PC-9 (cell line): ENCODE measurements around the gene ITGBL1. TPM values are rescaled to one million over a fixed set of nuclear protein-coding genes. Genes with fewer than 3 reads are reported as not detected.

Experiments
- BruUV-seq: library from RNA; stranded (reverse); fragments of 400-500 nt; replicated peaks from 2 replicates; lab custom pipeline; 2021; lab: Mats Ljungman, UMichigan
- CTCF ChIA-PET: fragments of 300-600 bp; sonication (Branson Sonifier 250); formaldehyde crosslinking; loops from one replicate; lab custom pipeline; 2022; ENCODE audit warnings: antibody characterized with exemption; lab: Charles Lee
- POLR2A ChIA-PET: fragments of 300-600 bp; sonication (Branson Sonifier 250); formaldehyde crosslinking; loops from one replicate; lab custom pipeline; 2022; ENCODE audit warnings: antibody characterized with exemption; ENCODE audit not compliant: unreplicated experiment; lab: Charles Lee
- DNase-seq, 2 experiments: peaks; one replicate each; pipeline versions ENCODE4 v3.0.0 to v3.0.0-alpha.2; 2015 to 2022; ENCODE audit warnings: mixed read lengths in 1 of 2
- H2AFZ ChIP-seq: fragments of 200-600 bp; sonication (generic); 2 replicates; pipeline ENCODE4 v1.8.1; 2017; ENCODE audit warnings: antibody characterized with exemption
- H3F3A ChIP-seq: fragments of 200-600 bp; sonication (generic); 2 replicates; pipeline ENCODE4 v1.8.1; 2017; ENCODE audit warnings: antibody characterized with exemption, mild to moderate bottlenecking, low read depth; ENCODE audit not compliant: insufficient read depth
- H3K27ac ChIP-seq: fragments of 200-600 bp; sonication (generic); 2 replicates; pipeline ENCODE4 v1.6.1; 2016; ENCODE audit warnings: mixed run types
- H3K27me3 ChIP-seq: fragments of 200-600 bp; sonication (generic); 2 replicates; pipeline ENCODE4 v1.6.1; 2016; ENCODE audit warnings: low read depth, mixed run types; ENCODE audit not compliant: insufficient read depth
- H3K36me3 ChIP-seq: fragments of 200-600 bp; sonication (generic); 2 replicates; pipeline ENCODE4 v1.6.1; 2016; ENCODE audit warnings: low read depth, mixed run types
- H3K4me1 ChIP-seq: fragments of 200-600 bp; sonication (generic); replicated peaks from 2 replicates; pipeline ENCODE4 v1.6.1; 2016; ENCODE audit warnings: mixed run types; ENCODE audit not compliant: insufficient read depth
- H3K4me2 ChIP-seq: fragments of 200-600 bp; sonication (generic); 2 replicates; pipeline ENCODE4 v1.6.1; 2017; ENCODE audit warnings: mixed run types
- H3K4me3 ChIP-seq: fragments of 200-600 bp; sonication (generic); 2 replicates; pipeline ENCODE4 v1.6.1; 2016; ENCODE audit warnings: mixed run types
- H3K79me2 ChIP-seq: fragments of 200-600 bp; sonication (generic); 2 replicates; pipeline ENCODE4 v1.6.1; 2017; ENCODE audit warnings: low read depth, mixed run types
- H3K9me2 ChIP-seq: fragments of 200-600 bp; sonication (generic); 2 replicates; pipeline ENCODE4 v1.8.1; 2017; ENCODE audit warnings: mild to moderate bottlenecking; ENCODE audit not compliant: insufficient read depth
- H3K9me3 ChIP-seq: fragments of 200-600 bp; sonication (generic); 2 replicates; pipeline ENCODE4 v1.8.1; 2016; ENCODE audit warnings: low read depth; ENCODE audit not compliant: insufficient read depth
- H4K20me1 ChIP-seq: fragments of 200-600 bp; sonication (generic); 2 replicates; pipeline ENCODE4 v1.8.1; 2017; ENCODE audit not compliant: insufficient read depth
- EZH2 ChIP-seq: fragments of 200-600 bp; sonication (generic); IDR thresholded peaks from 2 replicates; pipeline ENCODE4 v1.8.0; 2017; ENCODE audit warnings: antibody characterized with exemption, low read depth
- intact Hi-C: fragments of 100-400 bp; cut with micrococcal nuclease; formaldehyde crosslinking; loops from one replicate; pipeline ENCODE4 v1.10.0; 2022; ENCODE audit not compliant: unreplicated experiment
- total RNA-seq: library from RNA; stranded (reverse); gene quantifications from 2 replicates; pipeline ENCODE4 v1.2.3, GENCODE V29; 2021
- TF ChIP-seq, protein P1 (sequence below): fragments of 200-600 bp; sonication (generic); conservative IDR thresholded peaks from 2 replicates; pipeline ENCODE4 v1.6.1; 2017; ENCODE audit warnings: mixed run types, antibody characterized with exemption, mild to moderate bottlenecking, moderate library complexity

ITGBL1 gene
- total RNA-seq, 1 experiment from 2014 or later: 52.5 TPM

- Histone ChIP-seq H3K9me2 (no peaks in the 10 kb centered on the region), H3K9me3 (no peaks in the 10 kb centered on the region), H3F3A (peaks cover 10% of the 10 kb centered on the region; the same call in 1 of the 2 replicates), H3K27ac (no peak overlapping the region), H4K20me1 (no peaks in the 10 kb centered on the region), H3K36me3 (peaks cover 13% of the 10 kb centered on the region; the same call in 1 of the 2 replicates), H3K27me3 (no peaks in the 10 kb centered on the region), H3K79me2 (0 out of 2 replicates have a peak, but pooled peaks cover 6% of the 10 kb centered on the region), H2AFZ (no peak overlapping the region), H3K4me1 (peaks cover 24% of the 10 kb centered on the region), H3K4me3 (no peak overlapping the region), H3K4me2 (no peak overlapping the region)
- ChIA-PET POLR2A (no interaction called here), CTCF (interaction anchor here (0.6 kb wide), 1 partner anchor 213 kb away, joined by 3 read pairs; no protein-coding TSS in a partner anchor)
- intact Hi-C loops: loop anchor here (2.0 to 5.0 kb wide), 2 partner anchors 43 to 125 kb away; no protein-coding TSS in a partner anchor
- TF ChIP-seq, protein P1, sequence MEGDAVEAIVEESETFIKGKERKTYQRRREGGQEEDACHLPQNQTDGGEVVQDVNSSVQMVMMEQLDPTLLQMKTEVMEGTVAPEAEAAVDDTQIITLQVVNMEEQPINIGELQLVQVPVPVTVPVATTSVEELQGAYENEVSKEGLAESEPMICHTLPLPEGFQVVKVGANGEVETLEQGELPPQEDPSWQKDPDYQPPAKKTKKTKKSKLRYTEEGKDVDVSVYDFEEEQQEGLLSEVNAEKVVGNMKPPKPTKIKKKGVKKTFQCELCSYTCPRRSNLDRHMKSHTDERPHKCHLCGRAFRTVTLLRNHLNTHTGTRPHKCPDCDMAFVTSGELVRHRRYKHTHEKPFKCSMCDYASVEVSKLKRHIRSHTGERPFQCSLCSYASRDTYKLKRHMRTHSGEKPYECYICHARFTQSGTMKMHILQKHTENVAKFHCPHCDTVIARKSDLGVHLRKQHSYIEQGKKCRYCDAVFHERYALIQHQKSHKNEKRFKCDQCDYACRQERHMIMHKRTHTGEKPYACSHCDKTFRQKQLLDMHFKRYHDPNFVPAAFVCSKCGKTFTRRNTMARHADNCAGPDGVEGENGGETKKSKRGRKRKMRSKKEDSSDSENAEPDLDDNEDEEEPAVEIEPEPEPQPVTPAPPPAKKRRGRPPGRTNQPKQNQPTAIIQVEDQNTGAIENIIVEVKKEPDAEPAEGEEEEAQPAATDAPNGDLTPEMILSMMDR: no peak
- no peak for TF ChIP-seq EZH2
- DNase-seq: no peak
- BruUV-seq: no TSS peak
Measured at GRCh38 chr13:101579281-101579802, 126.9 kb downstream of the ITGBL1 start.

GRCh38 chr13:101584331-101584730 lies 131.9 kb downstream of the ITGBL1 start:
- H3K9me3 ChIP-seq: no peaks in the 10 kb centered on the region
- POLR2A ChIA-PET: no interaction called here
- CTCF ChIA-PET: no interaction called here
- TF ChIP-seq EZH2: no peak
- TF ChIP-seq, protein P1: no peak
- no peak overlapping the region for H3K27ac ChIP-seq
- no peaks in the 10 kb centered on the region for H3K27me3 ChIP-seq
- BruUV-seq: no TSS peak
- no peaks in the 10 kb centered on the region; the same call in 1 of the 2 replicates for H4K20me1 ChIP-seq
- peaks cover 21% of the 10 kb centered on the region; the same call in 1 of the 2 replicates for H3K36me3 ChIP-seq
- H3K4me1 ChIP-seq: 0 out of 2 replicates have a peak, but pooled peaks cover 5% of the 10 kb centered on the region
- H2AFZ ChIP-seq: no peak overlapping the region
- intact Hi-C loops: no loop called here
- peaks cover 4% of the 10 kb centered on the region; the same call in 1 of the 2 replicates for H3F3A ChIP-seq
- H3K9me2 ChIP-seq: no peaks in the 10 kb centered on the region
- no peak for DNase-seq
- no peak overlapping the region for H3K4me3 ChIP-seq
- H3K79me2 ChIP-seq: no peaks in the 10 kb centered on the region
- H3K4me2 ChIP-seq: no peak overlapping the region

DNA sequence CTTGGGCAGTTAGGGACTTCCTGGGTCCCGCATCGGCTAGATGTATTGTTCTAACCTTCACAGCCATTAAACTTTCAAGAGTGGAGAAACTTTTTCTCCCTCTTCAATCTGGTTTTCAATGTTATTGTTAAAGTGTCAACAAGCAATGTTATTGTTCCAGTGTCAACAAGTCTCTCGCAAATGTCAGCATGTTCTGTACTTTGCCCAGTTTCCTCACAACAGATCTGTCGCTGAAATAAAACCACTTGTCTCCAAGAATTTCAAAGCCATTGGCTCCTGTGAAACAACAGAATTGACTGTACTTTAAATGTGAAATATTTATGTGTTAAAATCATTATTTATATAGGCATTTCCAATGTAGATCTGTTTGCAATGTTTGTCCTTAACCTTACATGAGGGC lies 138.0 kb downstream of the ITGBL1 start:
- BruUV-seq: no TSS peak
- Histone ChIP-seq H3K36me3 (peaks cover 25% of the 10 kb centered on the region; the same call in 1 of the 2 replicates), H3K79me2 (no peaks in the 10 kb centered on the region), H4K20me1 (no peaks in the 10 kb centered on the region; the same call in 1 of the 2 replicates), H3K4me2 (no peak overlapping the region), H2AFZ (no peak overlapping the region), H3K4me3 (no peak overlapping the region), H3K9me3 (no peaks in the 10 kb centered on the region), H3K4me1 (no peaks in the 10 kb centered on the region), H3K9me2 (0 out of 2 replicates have a peak, but pooled peaks cover 3% of the 10 kb centered on the region), H3K27ac (no peak overlapping the region), H3F3A (peaks cover 4% of the 10 kb centered on the region; the same call in 1 of the 2 replicates), H3K27me3 (no peaks in the 10 kb centered on the region)
- no peak for DNase-seq
- CTCF ChIA-PET: no interaction called here
- intact Hi-C loops: no loop called here
- TF ChIP-seq, protein P1: no peak
- TF ChIP-seq EZH2: no peak
- POLR2A ChIA-PET: no interaction called here
